HG03439 (cell line): ENCODE data around the gene HPCAL1.

Source experiments
- ATAC-seq: cut with Tn5 transposase; IDR thresholded peaks from one replicate; pipeline ENCODE4 v1.9.1; 2021; ENCODE audit warnings: mild to moderate bottlenecking, moderate library complexity; ENCODE audit not compliant: unreplicated experiment

The HPCAL1 gene

GRCh38 chr2:10269291-10269690 is 33.4 kb upstream of the HPCAL1 start:
- no peak for ATAC-seq

- ATAC-seq, result no peak
Observed at GRCh38 chr2:10269711-10270610, 32.7 kb upstream of the HPCAL1 start.

- ATAC-seq, result no peak
Observed at GRCh38 chr2:10271509-10271908, 31.2 kb upstream of the HPCAL1 start.

- no peak for ATAC-seq
Observed at GRCh38 chr2:10271946-10272345, 30.8 kb upstream of the HPCAL1 start.

GRCh38 chr2:10272464-10272863 is 30.2 kb upstream of the HPCAL1 start:
- no peak for ATAC-seq

GRCh38 chr2:10273215-10274175 is 29.2 kb upstream of the HPCAL1 start:
- ATAC-seq, result no peak

- no peak for ATAC-seq
Observed at GRCh38 chr2:10274376-10274775, 28.3 kb upstream of the HPCAL1 start.

GRCh38 chr2:10274983-10275802 is 27.5 kb upstream of the HPCAL1 start:
- no peak for ATAC-seq

- ATAC-seq, result no peak
Observed at GRCh38 chr2:10276481-10277292, 26.0 kb upstream of the HPCAL1 start.

GRCh38 chr2:10277293-10278028 is 25.2 kb upstream of the HPCAL1 start:
- ATAC-seq, result no peak

- ATAC-seq, result no peak
Observed at GRCh38 chr2:10278029-10278762, 24.5 kb upstream of the HPCAL1 start.

GRCh38 chr2:10278763-10279471 is 23.8 kb upstream of the HPCAL1 start:
- ATAC-seq, result no peak

- no peak for ATAC-seq
Observed at GRCh38 chr2:10279472-10279870, 23.2 kb upstream of the HPCAL1 start.

GRCh38 chr2:10279946-10280463 is 22.7 kb upstream of the HPCAL1 start:
- no peak for ATAC-seq

GRCh38 chr2:10281891-10282290 is 20.8 kb upstream of the HPCAL1 start:
- ATAC-seq, result no peak

GRCh38 chr2:10282611-10283105 is 20.0 kb upstream of the HPCAL1 start:
- no peak for ATAC-seq
